Smooth muscle cell (in vitro differentiated cells): ENCODE data around the gene TMEM181. TPM values are rescaled to one million over a fixed set of nuclear protein-coding genes. Genes with fewer than 3 reads are reported as not detected.

Source experiments
- DNase-seq: peaks from one replicate; lab custom pipeline; 2025; ENCODE audit not compliant: unreplicated experiment; lab: John Stamatoyannopoulos, UW
- H2AFZ ChIP-seq: fragments of 200-600 bp; sonication (generic); 2 replicates; pipeline ENCODE4 v1.6.0; 2016; ENCODE audit warnings: antibody characterized with exemption, low read depth, mild to moderate bottlenecking
- H3F3A ChIP-seq: fragments of 200-600 bp; sonication (generic); 2 replicates; pipeline ENCODE4 v1.6.0; 2017; ENCODE audit warnings: antibody characterized with exemption, low read depth
- H3K27ac ChIP-seq: fragments of 200-600 bp; sonication (generic); 2 replicates; pipeline ENCODE4 v1.5.1; 2016; ENCODE audit warnings: low read depth, mild to moderate bottlenecking
- H3K27me3 ChIP-seq: fragments of 200-600 bp; sonication (generic); 2 replicates; pipeline ENCODE4 v1.6.1; 2016; ENCODE audit warnings: low read depth, mild to moderate bottlenecking
- H3K36me3 ChIP-seq: fragments of 200-600 bp; sonication (generic); 2 replicates; pipeline ENCODE4 v1.5.1; 2016; ENCODE audit warnings: low read depth
- H3K4me1 ChIP-seq: fragments of 200-600 bp; sonication (generic); 2 replicates; pipeline ENCODE4 v1.5.1; 2016; ENCODE audit warnings: low read depth
- H3K4me2 ChIP-seq: fragments of 200-600 bp; sonication (generic); 2 replicates; pipeline ENCODE4 v1.6.0; 2016; ENCODE audit warnings: mild to moderate bottlenecking
- H3K4me3 ChIP-seq: fragments of 200-600 bp; sonication (generic); 2 replicates; pipeline ENCODE4 v1.5.1; 2016; ENCODE audit warnings: mild to moderate bottlenecking
- H3K79me2 ChIP-seq: fragments of 200-600 bp; sonication (generic); 2 replicates; pipeline ENCODE4 v1.6.0; 2016; ENCODE audit warnings: low read depth, mild to moderate bottlenecking
- H3K9ac ChIP-seq: fragments of 200-600 bp; sonication (generic); 2 replicates; pipeline ENCODE4 v1.6.0; 2016; ENCODE audit warnings: low read depth
- H3K9me3 ChIP-seq: fragments of 200-600 bp; sonication (generic); replicated peaks from 2 replicates; pipeline ENCODE4 v1.5.1; 2016; ENCODE audit warnings: low read depth
- H4K20me1 ChIP-seq: fragments of 200-600 bp; sonication (generic); 2 replicates; pipeline ENCODE4 v1.6.0; 2016; ENCODE audit warnings: low read depth
- CTCF ChIP-seq: fragments of 200-600 bp; sonication (generic); IDR thresholded peaks from 2 replicates; pipeline ENCODE4 v1.5.1; 2017; ENCODE audit warnings: borderline replicate concordance, mild to moderate bottlenecking, antibody characterized with exemption; ENCODE audit not compliant: insufficient read depth, poor library complexity, severe bottlenecking
- WGBS: methylation state at CpG from one replicate; pipeline ENCODE4 v1.1.7; 2016; ENCODE audit warnings: low lambda C conversion rate; 5-methylcytosine and 5-hydroxymethylcytosine counted together
- polyA plus RNA-seq: library from polyadenylated mRNA; unstranded; fragments of >200 nt; fragmentation: Nextera tagmentation; extraction: Ambion mirVana; gene quantifications from 2 replicates; pipeline ENCODE4 v1.2.1, GENCODE V29; 2016
- total RNA-seq: library from RNA; depleted of rRNA; stranded (reverse); fragments of >200 nt; gene quantifications from 2 replicates; pipeline ENCODE4 v1.2.3, GENCODE V29; 2014

Gene TMEM181
- total and polyA plus RNA-seq, 2 experiments from 2014 or later: 15.3 to 29.0 TPM

GRCh38 chr6:158514991-158515390 lies 44.9 kb upstream of the TMEM181 start:
- no peaks in the 10 kb centered on the region for H3F3A ChIP-seq
- no peak overlapping the region for H3K9ac ChIP-seq
- H4K20me1 ChIP-seq: no peaks in the 10 kb centered on the region
- no peak overlapping the region for H3K4me3 ChIP-seq
- H2AFZ ChIP-seq: no peak overlapping the region
- no peak overlapping the region for H3K4me2 ChIP-seq
- no peaks in the 10 kb centered on the region for H3K36me3 ChIP-seq
- H3K79me2 ChIP-seq: no peaks in the 10 kb centered on the region
- no peak for DNase-seq
- 94% methylated on average over 8 of the region's 8 CpGs for WGBS
- H3K9me3 ChIP-seq: no peaks in the 10 kb centered on the region
- peaks cover 6% of the 10 kb centered on the region for H3K4me1 ChIP-seq
- no peaks in the 10 kb centered on the region for H3K27me3 ChIP-seq
- no peak overlapping the region for H3K27ac ChIP-seq
- no peak for TF ChIP-seq CTCF

GRCh38 chr6:158516098-158516497 lies 43.8 kb upstream of the TMEM181 start:
- H3K27me3 ChIP-seq: no peaks in the 10 kb centered on the region
- no peak overlapping the region for H3K4me2 ChIP-seq
- H4K20me1 ChIP-seq: no peaks in the 10 kb centered on the region
- no peaks in the 10 kb centered on the region for H3K36me3 ChIP-seq
- H3K9me3 ChIP-seq: no peaks in the 10 kb centered on the region
- H3K79me2 ChIP-seq: no peaks in the 10 kb centered on the region
- no peaks in the 10 kb centered on the region for H3F3A ChIP-seq
- no peak overlapping the region for H2AFZ ChIP-seq
- WGBS: 98% methylated on average over 33 of the region's 33 CpGs
- DNase-seq: no peak
- H3K4me1 ChIP-seq: peaks cover 6% of the 10 kb centered on the region
- H3K9ac ChIP-seq: no peak overlapping the region
- no peak for TF ChIP-seq CTCF
- H3K4me3 ChIP-seq: no peak overlapping the region
- no peak overlapping the region for H3K27ac ChIP-seq

- no peaks in the 10 kb centered on the region for H4K20me1 ChIP-seq
- TF ChIP-seq CTCF: no peak
- no peaks in the 10 kb centered on the region for H3K79me2 ChIP-seq
- WGBS: 96% methylated on average over 8 of the region's 8 CpGs
- H3K36me3 ChIP-seq: no peaks in the 10 kb centered on the region
- H2AFZ ChIP-seq: no peak overlapping the region
- DNase-seq: no peak
- H3K27me3 ChIP-seq: no peaks in the 10 kb centered on the region
- H3K4me2 ChIP-seq: no peak overlapping the region
- no peaks in the 10 kb centered on the region for H3F3A ChIP-seq
- H3K4me3 ChIP-seq: no peak overlapping the region
- H3K9ac ChIP-seq: no peak overlapping the region
- no peak overlapping the region for H3K27ac ChIP-seq
- peaks cover 6% of the 10 kb centered on the region for H3K4me1 ChIP-seq
- H3K9me3 ChIP-seq: no peaks in the 10 kb centered on the region
Measured at GRCh38 chr6:158517038-158517437, 42.9 kb upstream of the TMEM181 start.

- H3K4me3 ChIP-seq: no peak overlapping the region
- DNase-seq: no peak
- H3K9ac ChIP-seq: no peak overlapping the region
- peaks cover 6% of the 10 kb centered on the region for H3K4me1 ChIP-seq
- H2AFZ ChIP-seq: no peak overlapping the region
- no peak overlapping the region for H3K27ac ChIP-seq
- H3K79me2 ChIP-seq: no peaks in the 10 kb centered on the region
- no peaks in the 10 kb centered on the region for H3K9me3 ChIP-seq
- no peaks in the 10 kb centered on the region for H3F3A ChIP-seq
- H4K20me1 ChIP-seq: no peaks in the 10 kb centered on the region
- no peaks in the 10 kb centered on the region for H3K27me3 ChIP-seq
- H3K4me2 ChIP-seq: no peak overlapping the region
- H3K36me3 ChIP-seq: no peaks in the 10 kb centered on the region
- 93% methylated on average over 5 of the region's 5 CpGs for WGBS
- TF ChIP-seq CTCF: no peak
Measured at GRCh38 chr6:158517581-158517980, 42.3 kb upstream of the TMEM181 start.
